ENCODE measurements around the gene MAN2A2.

The MAN2A2 gene

DNA sequence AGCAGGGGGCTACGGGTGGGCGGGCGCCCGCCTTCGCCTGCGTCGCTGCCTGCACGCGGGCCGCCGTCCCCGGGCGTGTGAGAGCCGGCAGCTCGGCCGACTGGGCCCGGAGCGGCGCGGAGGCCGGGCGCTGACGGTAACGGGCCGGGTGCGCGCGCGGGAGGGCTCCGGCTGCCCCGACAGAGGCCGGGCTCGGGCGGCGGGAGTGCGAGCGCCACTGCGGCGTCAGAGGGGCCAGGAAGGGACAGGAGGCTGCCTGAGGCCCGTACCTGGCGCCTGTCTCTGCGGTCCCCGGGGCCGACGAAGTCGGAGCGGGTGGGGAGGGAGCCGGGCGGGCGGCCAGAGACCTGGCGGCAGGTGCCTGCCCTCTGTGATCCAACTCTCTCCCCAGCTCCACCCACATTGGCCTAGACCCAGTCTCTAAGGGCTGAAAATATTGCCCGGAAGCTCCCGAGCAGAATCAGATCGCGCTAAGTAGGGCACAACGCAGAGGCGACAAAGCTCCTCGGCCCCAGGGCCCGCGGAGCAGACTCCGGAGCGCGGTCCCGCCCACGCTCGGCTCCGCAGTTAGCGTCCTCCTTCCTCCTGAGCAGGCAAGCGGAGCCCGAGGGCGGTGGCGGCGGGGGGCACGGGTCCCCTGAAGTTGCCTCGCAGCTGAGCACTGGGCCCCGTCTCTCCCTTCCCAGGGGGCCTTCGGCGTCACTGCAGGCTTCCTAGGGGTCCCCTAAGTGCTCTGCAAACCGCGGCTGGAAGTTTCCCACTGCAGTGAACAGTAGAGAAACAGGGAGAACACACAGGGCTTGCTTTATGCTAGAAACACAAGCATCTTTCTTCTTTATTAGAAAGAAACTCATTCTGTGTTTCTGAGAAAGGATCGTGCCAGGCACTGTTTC, at the start of gene MAN2A2:
Gene MAN2A2 (plus strand): TSS at position 463 of the 893 bp plus-strand sequence. CDS start 906 bp downstream, outside the sequence.
- no peak for DNase-seq

- DNase-seq: no peak
These were observed 48.0 kb upstream of the MAN2A2 start for GRCh38 chr15:90855139-90855538.

DNA sequence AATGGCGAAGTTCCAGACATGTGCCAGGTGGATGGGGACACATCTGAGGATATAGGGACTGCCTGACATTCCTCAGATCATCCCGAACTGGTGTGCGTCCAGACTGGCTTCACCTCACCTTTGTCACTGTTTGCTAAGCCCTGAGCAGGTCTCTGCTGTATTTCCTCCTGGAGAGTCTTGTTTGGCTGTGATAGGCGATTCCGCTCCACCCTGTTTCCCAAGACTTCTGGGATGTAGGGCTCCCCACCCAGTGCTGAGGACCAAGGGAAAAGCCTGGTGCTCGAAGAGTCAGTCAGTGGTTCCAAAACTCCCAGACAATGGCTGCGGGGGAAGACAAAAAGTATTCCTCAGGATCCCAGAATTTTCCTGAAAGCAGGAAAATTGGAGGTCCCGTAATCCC, 45.8 kb upstream of the MAN2A2 start:
- no peak for DNase-seq

DNA sequence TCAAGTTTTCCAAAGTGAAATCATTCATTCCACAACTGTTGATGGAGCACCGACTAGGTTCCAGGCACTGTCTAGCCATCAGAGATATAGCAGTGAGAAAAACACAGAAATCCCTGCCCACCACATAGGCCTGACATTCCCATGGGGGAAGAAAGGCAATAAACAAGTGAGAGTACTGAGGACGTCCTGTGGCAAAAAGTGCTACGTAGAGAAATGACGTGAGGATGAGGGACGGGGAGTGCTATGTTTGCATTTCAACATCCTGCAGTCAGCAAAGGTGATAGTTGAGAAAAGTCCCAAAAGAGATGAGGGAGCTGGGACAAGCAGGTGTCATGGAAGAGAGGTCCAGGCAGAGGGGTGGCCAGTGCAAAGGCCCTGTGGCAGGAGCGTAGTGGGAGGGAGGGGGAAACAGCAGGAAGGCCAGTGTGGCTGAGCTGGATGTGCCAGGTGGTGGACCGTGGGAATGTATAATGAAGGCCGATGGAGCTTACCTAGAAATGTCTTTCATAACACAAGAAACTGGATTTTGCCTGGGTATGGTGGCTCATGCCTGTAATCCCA, 45.1 kb upstream of the MAN2A2 start:
- no peak for DNase-seq

DNA sequence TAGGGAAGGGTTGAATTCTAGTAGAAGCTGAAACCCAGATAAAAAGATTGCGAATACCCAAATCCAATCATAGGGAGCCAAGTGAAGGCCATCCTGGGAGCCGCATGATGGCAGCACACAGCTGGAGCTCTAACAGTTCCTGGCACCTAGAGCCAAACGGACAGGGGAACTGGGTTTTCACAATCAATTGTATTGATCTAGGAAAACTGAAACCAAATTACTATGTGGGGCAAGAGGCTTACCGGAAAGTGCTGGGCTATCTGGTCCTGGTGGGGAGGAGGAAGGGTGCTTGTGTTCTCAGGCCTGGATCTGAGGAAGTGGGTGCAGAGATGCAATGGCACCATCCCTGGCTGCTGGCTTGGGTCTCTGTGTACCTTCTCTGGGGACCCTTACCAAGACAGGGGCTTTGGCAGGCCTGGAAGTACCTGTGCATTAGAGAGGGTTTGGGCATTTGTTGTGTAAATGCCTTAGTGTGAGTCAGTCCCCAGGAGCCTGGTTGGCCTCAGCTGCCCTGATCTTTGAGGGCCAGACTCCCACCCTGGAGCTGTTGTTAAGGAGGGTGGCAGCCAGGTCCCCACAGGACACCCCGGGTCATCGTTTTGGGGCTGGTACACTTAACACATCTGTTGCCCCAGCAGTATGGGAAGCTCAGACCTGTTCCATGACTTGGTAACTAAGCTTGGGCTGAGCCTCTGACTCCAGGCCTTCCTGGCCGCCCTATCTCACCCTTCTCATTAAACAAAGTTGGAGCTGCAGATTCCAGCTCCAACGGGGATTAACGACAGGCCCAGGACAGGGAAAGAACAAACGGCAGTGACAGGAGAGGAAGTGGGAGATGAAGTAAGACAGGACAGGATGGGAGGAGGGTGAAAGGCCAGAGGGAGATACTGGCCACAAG, 43.6 kb upstream of the MAN2A2 start:
- no peak for DNase-seq

- DNase-seq: no peak
These were observed 42.7 kb upstream of the MAN2A2 start for GRCh38 chr15:90860450-90860849.

- DNase-seq: peak; percentile 28
These were observed 42.0 kb upstream of the MAN2A2 start for GRCh38 chr15:90860942-90861675.

DNA sequence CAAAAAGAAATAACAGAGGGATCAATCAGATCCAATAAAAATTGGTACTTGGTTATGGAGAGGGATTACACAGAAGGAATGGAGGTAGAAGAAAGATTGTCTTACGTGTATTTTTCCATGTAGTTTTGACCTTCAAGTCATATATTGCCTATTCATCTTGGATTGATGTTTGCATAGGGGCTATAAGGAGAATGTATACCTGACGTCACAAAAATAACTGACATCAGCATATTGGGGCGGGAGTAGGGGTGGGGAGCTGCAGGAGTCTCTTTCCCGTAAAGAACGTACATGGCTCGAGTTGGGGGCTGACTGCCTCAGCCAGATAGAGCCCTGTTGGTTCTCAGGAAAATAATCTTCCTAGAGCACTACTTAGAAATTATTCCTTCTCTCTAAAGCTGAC, 40.6 kb upstream of the MAN2A2 start:
- no peak for DNase-seq

- DNase-seq: no peak
These were observed 39.9 kb upstream of the MAN2A2 start for GRCh38 chr15:90862964-90863778.

DNA sequence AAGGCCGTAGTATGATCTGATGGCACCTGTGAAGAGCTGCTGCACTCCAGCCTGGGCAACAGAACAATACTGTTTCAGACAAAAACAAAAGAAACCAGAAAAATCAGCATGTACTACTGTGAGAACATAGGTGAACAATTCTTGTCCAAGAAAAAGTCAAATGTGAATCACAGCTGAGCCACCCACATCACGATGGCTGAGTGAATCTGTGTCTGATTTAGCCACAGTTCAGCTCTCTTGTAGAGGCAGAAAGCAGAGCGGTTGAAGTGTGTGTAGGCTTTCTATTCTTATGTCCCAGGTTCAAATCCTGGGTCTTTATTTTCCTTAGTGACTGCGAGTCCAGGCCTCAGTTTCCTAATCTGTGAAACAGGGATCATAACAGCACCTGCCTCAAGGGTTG, 39.1 kb upstream of the MAN2A2 start:
- no peak for DNase-seq

- no peak for DNase-seq
These were observed 38.6 kb upstream of the MAN2A2 start for GRCh38 chr15:90864507-90864906.

DNA sequence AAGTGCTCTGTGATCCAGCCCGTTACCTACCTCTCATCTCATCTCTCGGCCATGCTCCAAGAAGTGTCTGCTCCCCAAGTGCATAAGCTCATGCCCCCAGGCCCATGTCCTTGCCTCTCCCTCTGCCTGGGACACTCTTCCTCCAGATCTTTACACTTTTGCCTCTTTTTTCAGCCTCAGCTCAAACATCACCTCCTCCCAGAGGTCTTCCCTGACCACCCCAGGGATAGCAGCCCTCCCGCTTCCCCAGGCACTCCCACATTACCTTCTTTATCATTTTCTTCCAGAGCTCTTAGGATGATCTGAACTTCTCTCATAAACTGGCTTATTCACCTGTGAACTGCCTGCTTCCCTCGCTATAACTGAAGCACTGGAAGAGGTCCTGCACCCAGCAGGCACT, 37.4 kb upstream of the MAN2A2 start:
- no peak for DNase-seq

- DNase-seq: no peak
These were observed 36.9 kb upstream of the MAN2A2 start for GRCh38 chr15:90866161-90866715.

DNA sequence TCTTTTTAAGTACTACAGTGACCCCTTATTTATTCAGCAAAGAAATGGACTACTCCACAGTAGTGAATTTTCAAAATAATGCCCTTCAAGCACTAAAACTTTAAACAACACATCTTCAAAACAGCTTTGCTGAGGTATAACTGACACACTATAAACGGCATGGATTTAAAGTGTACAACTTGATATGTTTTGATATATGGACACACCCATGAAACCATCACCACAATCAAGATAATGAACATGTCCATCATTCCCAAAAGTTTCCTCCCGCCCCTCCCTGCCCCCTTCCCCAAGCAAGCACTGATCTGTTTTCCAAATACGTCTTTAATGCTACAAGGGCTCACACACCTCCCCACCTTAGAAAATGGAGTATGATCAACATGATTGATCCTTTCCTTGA, 36.3 kb upstream of the MAN2A2 start:
- no peak for DNase-seq

DNA sequence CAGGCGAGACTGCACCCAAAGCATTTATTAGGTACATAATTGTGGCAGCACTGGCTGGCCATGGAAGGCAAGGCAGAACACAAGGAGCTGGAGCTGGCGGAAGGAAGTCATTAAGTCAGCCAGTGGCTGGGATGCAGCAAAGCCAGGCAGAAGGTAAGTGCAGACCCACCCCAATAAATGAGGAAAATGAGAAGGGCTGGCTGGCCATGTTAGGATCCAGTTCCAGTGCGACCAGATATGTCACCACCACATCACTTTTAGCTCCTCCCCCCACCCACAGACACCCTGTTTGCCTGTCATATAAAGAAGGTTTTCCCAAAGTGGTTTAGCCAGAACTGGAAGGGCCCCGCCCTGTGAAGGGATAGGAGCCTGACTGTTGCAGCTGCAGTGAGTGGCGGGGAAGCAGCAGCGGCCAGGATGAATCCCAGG, 34.8 kb upstream of the MAN2A2 start, which contains the start of gene FURIN:
Gene FURIN (plus strand): TSS at position 328 of the 429 bp plus-strand sequence. CDS start 7,153 bp downstream, outside the sequence.
- peak; percentile 42 for DNase-seq

- no peak for DNase-seq
These were observed 34.0 kb upstream of the MAN2A2 start for GRCh38 chr15:90869140-90869541.

DNA sequence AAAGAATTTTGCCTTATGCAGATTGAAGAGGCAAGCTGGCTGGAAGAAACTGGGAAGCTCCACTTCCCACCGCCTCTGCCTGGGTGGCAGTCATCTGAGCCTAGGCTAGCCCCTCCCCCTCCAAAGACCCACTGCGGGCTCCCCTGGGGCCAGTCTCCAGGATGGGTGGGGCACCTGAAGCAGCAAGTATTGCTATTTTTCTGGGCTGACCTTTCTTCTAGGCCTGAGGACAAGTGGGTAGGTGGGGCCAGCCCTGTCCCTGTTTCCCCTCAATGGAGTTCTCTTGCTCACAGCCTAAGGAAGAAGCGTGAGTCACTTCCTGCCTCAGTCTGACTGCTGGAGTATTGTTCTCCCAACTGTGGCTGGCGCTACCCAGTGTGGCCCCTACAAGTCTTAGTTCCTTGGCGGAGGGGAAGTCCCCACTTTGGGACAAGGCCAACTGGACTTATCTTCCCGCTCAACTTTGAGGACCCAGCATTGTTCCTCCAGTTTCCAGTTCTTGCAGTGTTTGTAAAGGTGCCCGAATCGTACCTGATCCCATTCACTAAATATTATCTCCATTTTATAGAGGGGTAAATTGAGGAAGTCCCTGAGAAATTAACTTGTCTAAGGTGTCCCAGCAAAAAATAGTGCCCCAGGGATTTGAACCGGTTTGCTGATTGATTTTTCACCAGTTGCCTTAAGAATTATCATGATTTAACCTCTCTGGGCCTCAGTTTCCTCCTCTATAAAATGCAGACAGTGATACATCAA, 33.3 kb upstream of the MAN2A2 start:
- peak; percentile 24 for DNase-seq

DNA sequence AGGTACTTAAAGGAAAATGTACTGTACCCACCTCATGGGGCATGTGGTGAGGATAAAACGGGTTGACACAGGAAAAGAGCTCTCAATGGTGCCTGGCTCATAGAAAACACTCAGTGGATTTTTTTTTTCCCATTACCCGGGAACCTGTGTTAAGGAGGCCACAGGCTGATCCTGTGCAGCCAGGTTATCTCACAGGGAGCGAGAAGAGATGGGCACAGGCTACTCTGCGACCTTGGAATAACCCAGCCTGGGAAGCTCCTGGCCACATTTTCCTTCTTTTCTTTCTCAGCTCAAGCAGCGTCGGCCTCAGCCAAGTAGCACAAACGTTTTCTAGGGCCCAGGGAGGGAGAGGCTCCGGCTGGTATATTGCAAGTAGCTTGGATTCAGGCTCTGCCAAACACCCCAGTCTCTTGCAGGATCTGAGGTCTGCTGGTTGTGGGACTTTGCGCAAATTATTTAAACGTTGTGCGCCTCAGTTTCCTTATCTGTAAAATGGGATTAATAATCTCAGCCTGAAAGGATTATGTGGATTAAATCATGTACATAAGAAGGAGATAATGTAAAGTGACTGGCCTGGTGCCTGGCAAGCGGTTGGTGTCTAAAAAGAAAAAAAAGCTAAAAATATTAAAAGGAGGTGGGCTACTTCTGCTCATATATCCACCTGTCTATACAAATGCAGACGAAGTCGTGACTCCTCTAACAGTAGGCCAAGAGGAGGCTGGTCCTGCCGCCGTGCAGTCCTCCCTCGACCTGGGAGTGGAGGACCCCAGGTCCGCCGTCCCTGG, 32.6 kb upstream of the MAN2A2 start:
- no peak for DNase-seq

DNA sequence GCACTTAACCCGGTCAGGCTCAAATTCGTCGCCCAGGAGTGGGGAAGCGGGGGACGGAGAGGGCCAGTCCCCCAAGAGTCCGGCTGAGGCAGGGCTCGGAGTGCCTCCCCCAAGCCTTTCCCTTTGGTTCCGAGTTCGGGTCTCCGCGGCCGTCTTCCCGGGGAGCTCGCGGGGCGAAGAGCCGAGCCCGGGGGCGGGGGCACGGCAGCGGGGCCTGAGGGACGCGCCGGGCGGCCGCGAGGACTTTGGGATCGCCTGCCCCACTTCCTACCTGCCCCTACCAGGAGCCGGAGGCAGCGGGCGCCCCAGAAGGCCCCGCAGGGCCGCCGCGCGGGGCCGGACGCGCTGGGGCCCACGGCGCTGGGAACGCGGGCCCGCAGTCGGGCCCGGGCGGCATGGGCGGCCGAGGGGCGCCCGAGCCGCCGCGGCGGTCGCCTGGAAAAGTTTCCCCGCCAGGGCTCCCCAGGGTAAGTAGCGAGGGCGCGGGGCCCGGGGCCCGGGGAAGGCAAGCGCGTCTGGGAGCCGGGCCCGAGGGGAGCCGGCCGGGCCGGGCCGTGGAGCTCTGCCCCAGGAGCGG, 31.9 kb upstream of the MAN2A2 start:
- DNase-seq: no peak
